GM18907 (cell line): ENCODE measurements around the gene CD52.
"Not testable (repeated sequence)": the region's sequence is repeated elsewhere in the genome, so short reads cannot be mapped to it uniquely, and the experiment has no call there.

ENCODE experiments used
- ATAC-seq: cut with Tn5 transposase; IDR thresholded peaks from one replicate; pipeline ENCODE4 v1.9.1; 2021; ENCODE audit warnings: mild to moderate bottlenecking, moderate library complexity; ENCODE audit not compliant: unreplicated experiment

CD52 gene

GRCh38 chr1:26297057-26297790 is 20.5 kb upstream of the CD52 start:
- no peak for ATAC-seq

DNA sequence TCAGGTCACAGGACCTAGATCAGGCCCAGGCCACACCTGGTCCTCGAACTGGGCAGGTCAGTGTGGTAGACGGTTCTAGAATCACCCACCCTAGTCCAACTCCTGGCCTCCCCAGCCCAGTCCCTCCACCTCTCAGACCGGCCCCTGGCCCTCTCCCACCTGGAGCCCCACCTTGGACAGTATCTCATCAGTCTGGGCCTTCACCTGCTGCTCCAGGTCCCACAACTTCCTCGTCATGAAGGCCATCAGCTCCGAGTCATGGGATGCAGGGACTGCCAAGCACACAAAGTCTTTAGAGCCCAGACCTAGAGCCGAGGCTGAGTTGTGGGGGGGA is 20.0 kb upstream of the CD52 start:
- ATAC-seq = no peak

DNA sequence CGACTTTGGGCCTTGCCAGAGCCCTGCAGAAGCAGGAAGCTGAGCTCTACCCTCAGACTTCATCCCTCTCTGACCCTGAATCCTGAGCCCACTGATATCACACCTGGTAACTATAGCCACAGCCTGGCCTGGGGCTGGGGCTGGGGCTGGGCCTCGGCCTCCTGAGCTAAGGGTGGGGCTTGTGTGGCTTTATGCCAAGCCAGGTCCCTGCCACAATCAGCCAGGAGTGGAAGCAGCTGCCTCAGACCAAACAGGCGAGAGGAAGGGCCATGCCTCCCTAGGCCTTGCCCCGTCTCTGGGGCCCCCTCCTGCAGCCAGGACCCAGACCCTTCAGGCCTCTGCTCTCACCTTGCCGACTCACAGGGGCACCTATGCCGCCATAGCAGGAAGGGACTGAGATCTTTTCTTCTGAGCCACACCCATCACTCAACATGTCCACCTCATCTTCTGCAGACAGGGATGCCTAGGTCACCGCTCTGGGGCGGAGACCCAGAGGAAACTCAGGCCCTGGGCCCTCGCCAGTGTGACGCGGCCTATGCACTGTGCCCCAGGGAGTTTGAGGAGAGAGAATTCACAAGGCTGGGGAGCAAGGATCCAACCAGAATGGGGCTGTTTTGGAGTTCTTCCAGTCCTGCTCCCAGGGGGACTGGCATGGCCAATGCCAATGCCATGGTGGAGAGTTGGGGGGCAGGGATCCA is 17.0 kb upstream of the CD52 start:
- ATAC-seq = no peak

DNA sequence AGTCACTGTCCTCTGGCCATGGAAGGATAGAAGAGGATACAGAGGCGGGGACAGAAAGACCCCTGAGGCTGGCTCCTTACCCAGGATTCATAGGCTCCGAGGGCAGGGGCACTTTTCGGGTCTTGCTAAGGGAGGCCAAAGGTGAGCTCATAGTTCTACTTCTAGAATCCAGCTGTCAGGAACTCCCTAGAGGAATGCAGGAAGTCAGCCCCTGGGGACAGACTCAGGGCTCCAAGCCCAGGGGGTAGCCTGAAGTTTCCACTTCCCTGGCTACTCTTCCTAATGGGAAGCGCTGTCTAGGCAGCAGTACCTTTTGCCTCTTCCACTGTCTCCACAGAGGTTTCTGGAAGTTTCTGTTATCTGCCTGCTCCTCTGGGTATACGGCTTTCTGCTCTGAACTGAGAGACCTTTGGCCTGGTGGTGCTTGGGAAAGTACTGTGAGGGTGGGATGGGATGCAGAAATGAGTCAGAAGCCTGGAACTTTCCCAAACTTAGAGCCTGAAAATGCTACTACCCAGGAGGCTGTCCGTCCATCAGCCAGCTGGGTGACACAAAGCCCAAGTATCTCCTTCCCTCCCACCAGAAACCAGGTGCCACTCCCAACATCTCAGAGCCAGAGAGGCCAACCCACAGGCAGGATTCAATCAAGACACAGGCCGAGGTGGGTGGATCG is 14.9 kb upstream of the CD52 start:
- ATAC-seq = no peak

- ATAC-seq = peak; percentile 23
Measured at GRCh38 chr1:26305667-26306289, 12.0 kb upstream of the CD52 start.

DNA sequence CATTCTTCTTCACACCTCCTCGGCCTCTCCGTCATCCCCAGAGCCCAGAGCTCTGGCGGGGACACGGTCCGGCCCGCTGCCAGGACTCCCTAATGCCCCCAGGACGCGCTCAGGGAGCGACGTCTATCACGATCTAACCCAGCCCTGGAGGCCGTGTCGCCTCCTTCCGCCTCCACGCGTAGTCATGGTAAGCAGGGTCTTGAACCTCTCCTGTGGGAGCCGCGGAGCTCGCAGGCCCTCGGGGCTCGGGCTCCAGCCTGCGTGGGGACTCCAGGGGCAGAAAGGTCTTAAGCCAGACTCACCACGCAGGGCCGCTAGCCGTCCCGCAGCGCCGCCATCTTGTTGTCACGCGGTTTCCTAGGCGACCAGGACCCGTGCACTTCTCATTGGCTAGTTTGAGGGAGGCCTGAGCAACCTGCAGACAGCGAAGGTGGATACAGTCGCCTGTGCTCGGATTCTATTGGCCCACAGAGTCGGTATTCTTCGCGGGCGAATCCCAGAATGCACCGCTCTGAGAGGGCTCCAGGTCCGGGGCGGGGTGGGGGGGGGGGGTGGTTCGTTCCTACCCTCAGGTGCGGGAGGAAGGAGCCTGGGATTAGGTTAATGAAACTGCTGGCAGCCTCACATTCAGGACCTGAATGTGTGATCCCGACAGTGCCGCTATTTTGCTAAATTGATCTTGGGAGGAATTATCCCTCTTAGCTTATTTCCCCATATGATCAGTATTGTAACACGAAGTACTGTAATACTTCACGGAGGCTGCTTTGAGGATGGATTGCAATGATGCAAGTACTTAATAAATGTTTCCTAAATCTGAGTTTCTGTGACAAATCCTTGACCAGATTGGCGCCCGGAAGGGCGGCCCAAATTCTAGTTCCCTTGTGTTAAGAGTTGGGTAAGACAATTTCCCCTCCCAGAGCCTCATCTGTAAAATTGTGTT is 11.2 kb upstream of the CD52 start, which contains the start of gene UBXN11:
Gene UBXN11, minus strand, starts transcription at position 347 of the 940 bp plus-strand sequence. CDS start 3,753 bp downstream, outside the sequence.
- peak; percentile 94 for ATAC-seq

- no peak for ATAC-seq
Measured at GRCh38 chr1:26307363-26307781, 10.4 kb upstream of the CD52 start.

DNA sequence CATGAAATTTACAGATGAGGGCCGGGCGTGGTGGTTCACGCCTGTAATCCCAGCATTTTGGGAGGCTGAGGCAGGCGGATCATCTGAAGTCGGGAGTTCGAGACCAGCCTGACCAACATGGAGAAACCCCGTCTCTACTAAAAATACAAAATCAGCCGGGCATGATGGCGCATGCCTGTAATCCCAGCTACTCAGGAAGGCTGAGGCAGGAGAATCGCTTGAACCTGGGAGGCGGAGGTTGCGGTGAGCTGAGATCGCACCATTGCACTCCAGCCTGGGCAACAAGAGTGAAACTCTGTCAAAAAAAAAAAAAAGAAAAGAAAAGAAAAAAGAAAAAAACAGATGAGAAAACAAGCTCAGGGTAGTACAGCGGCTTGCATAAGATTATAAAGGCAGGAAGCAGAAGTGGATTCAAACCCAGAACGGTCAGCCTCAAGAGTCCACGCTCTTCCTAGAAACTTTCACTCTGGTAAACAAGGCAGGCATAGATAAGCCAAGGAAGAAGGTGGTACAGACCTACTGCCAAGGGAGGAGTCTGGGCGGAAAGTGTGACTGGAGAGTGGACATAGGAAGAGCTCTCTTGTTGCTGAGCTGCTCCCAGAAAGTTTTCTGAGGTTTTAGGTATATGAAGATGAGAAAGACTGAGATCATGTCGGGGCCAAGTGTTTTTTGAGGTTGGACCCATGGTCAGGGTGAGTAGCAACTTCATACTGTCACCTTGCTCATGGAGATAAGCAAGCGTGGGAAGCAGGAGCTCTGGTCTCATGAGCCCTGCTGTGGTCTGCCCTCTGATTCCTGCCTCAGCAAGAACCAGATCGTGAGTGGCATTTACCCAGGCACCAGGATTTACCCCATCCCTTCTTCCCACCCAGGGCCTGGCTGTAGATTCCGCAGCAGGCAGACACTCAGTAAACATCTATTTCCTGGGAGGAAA is 9.5 kb upstream of the CD52 start:
- not testable (repeated sequence) for ATAC-seq

- no peak for ATAC-seq
Measured at GRCh38 chr1:26314501-26314900, 3.3 kb upstream of the CD52 start.

DNA sequence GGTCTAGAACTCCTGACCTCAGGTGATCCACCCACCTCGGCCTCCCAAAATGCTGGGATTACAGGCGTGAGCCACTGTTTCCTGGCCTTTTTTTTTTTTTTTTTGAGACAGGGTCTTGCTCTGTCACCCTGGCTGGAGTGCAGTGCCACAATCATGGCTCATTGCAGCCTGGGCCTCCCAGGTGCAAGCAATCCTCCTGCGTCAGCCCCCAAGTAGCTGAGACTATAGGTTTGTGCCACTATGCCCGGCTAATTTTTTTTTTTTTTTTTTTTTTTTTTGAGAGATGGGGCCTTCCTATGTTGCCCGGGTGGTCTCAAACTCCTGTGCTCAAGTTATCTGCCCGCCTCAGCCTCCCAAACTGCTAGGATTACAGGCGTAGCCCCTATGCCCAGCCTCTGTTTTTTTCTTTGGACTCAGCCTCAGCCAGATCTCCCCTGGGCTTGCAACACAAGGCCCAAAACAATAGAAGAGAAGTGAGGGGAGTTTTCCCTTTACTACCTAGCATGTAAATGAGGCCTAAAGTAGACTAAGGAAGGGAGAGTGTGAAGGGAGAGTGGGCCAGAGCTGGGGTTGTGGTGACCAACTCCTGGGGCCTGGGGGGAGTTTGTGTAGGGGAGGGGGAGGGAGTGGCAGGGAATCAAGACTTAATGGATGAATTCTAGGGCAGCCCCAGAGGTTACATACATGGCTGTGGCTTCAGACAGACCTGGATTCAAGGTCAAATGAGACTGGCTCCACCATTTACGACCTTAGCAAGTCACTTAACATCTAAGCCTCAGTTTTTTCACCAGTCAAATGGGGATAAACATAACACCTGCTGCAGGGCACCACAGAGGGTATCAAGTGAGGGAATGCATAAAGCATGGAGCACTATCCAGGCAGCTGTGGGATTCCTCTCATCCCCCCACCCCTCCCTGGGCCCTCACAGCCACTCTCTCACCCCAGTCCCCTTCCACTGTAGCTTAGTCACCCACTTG is 1.6 kb upstream of the CD52 start:
- ATAC-seq = no peak

- no peak for ATAC-seq
Measured at GRCh38 chr1:26317146-26317545, 612 bp upstream of the CD52 start.

DNA sequence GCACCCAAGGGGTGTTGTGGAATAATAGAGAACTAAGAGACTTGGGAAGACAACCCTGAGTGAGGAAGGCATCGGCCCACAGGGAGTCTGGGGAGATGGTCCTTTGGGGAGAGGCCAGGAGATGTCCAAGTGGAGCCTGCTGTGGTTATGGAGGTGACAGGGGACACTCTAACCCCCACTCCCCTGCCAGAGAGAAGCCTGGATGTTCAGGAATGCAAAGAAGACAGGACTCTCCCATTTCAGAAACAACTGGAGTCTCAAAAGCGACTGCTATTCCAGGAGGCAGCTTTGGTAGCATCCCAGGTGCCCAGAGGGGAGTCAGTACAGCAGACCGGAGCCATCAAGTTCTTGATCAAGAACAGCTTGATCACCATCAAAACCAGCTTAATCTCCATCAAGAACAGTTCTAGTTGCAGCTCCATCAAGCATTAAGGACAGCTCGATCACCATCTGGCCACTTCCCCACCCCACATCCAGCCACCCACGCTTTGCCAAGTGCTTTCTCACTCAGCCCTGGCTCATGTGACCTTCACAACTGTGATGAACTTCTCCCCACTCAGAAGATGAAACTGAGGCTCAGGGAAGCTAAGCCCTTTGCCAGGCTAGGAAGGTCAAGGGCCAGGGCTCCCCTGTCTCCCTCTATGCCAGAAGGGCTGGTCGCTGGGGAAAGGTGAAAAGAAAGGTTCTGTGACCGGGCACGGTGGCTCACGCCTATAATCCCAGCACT is 743 bp downstream of the CD52 start:
- no peak for ATAC-seq

- ATAC-seq = peak; percentile 1
Measured at GRCh38 chr1:26320896-26321295, 3.1 kb downstream of the CD52 start.

- peak; percentile 50 for ATAC-seq
Measured at GRCh38 chr1:26321315-26322041, 3.7 kb downstream of the CD52 start.

DNA sequence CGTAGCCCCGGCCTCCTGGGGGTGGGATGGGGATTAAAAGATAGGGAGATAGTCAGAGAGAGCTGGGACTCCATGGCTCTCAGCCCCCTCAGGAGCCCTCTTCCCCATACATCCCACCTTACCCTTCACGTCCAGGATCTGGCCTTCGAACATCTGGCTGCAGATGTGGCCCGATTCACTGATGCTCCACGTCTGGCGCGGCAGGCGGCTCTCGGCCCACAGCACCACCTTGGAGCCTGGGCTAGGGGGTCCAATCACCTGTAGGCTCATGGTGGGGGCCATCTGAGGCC is 4.2 kb downstream of the CD52 start:
- ATAC-seq = no peak

DNA sequence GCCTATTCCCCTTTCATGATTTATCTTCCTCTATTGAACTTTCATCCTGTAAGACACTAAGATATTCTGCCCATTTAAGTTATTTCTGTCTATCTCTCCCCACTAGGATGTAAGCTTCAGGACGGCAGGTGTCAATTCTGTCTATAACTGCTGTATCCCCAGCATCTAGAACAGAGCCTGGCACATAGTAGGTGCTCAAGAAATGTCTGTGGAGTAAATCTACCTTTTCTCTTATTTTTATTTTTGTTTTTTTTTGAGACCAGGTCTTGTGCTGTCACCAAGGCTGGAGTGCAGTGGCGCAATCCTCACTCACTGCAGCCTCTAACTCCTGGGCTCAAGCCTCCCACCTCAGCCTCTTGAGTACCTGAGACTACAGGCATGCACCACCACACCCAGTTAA is 5.6 kb downstream of the CD52 start:
- ATAC-seq = no peak

- ATAC-seq = no peak
Measured at GRCh38 chr1:26324550-26324949, 6.8 kb downstream of the CD52 start.
